B cell (primary cell): ENCODE measurements around the gene RAB3A. TPM values are rescaled to one million over a fixed set of nuclear protein-coding genes. Genes with fewer than 3 reads are reported as not detected.

ENCODE experiments used
- ATAC-seq: fragments of 200-7000 bp; cut with Tn5 transposase; one replicate; pipeline ENCODE4 v1.10.0; 2021; ENCODE audit warnings: low read depth, mild to moderate bottlenecking, moderate number of reproducible peaks, moderate library complexity
- CTCF ChIA-PET: fragments of 350-600 bp; sonication (Branson Sonifier 250); formaldehyde crosslinking; loops from one replicate; lab custom pipeline; 2021; ENCODE audit warnings: antibody characterized with exemption, inconsistent platforms; lab: Charles Lee
- POLR2A ChIA-PET: fragments of 350-600 bp; sonication (Branson Sonifier 250); formaldehyde crosslinking; loops from one replicate; lab custom pipeline; 2021; ENCODE audit warnings: antibody characterized with exemption; lab: Charles Lee
- DNase-seq: peaks from one replicate; pipeline ENCODE4 v3.0.0; 2013
- H2AFZ ChIP-seq: 2 replicates; pipeline ENCODE4 v1.6.1; 2012; ENCODE audit warnings: mild to moderate bottlenecking, low read depth, low read length; ENCODE audit not compliant: insufficient read depth, poor library complexity, severe bottlenecking
- H3K27ac ChIP-seq, 2 donors: 1 replicate in 1 of 2; 2 replicates in 1 of 2; pipeline ENCODE4 v1.5.1; 2012 to 2013; ENCODE audit warnings: low read length in 2 of 2, mild to moderate bottlenecking in 2 of 2, moderate library complexity in 1 of 2
- H3K27me3 ChIP-seq, 4 experiments: fragments of 200-600 bp in 1 of 4; sonication (generic) in 1 of 4; replicated peaks in 1 of 4; 1 replicate in 2 of 4; 2 replicates in 2 of 4; pipeline versions ENCODE4 v1.6.1 to v1.7.0; 2013 to 2016; ENCODE audit warnings: low read length in 3 of 4, mild to moderate bottlenecking in 2 of 4, mixed read lengths in 1 of 4, moderate library complexity in 1 of 4; ENCODE audit not compliant: insufficient read depth in 4 of 4, control insufficient read depth in 3 of 4; ENCODE audit errors: control extremely low read depth in 1 of 4
- H3K36me3 ChIP-seq, 2 experiments: replicated peaks in 1 of 2; 1 replicate in 1 of 2; 2 replicates in 1 of 2; pipeline versions ENCODE4 v1.6.1 to v1.7.1; 2013; ENCODE audit warnings: low read length in 1 of 2; ENCODE audit not compliant: insufficient read depth in 2 of 2, control insufficient read depth in 1 of 2; ENCODE audit errors: control extremely low read depth in 1 of 2, extremely low read depth in 1 of 2
- H3K4me1 ChIP-seq, 2 donors: fragments of 200-600 bp in 1 of 2; sonication (generic) in 1 of 2; 1 replicate in 1 of 2; 2 replicates in 1 of 2; pipeline versions ENCODE4 v1.5.1 to v1.6.1; 2013 to 2017; ENCODE audit warnings: low read length in 2 of 2; ENCODE audit not compliant: control insufficient read depth in 2 of 2, insufficient read depth in 2 of 2
- H3K4me2 ChIP-seq: replicated peaks from 2 replicates; pipeline ENCODE3; 2012; ENCODE audit warnings: mild to moderate bottlenecking, low read depth, low read length; ENCODE audit not compliant: poor library complexity, severe bottlenecking
- H3K4me3 ChIP-seq, 5 experiments: fragments of 200-600 bp in 1 of 5; sonication (generic) in 1 of 5; 1 replicate in 3 of 5; 2 replicates in 2 of 5; pipeline versions ENCODE4 v1.5.1 to v1.7.0; 2011 to 2016; ENCODE audit warnings: low read length in 4 of 5, mild to moderate bottlenecking in 4 of 5, low read depth in 2 of 5, control low read depth in 1 of 5, moderate library complexity in 1 of 5; ENCODE audit not compliant: insufficient read depth in 1 of 5; ENCODE audit errors: control extremely low read depth in 1 of 5, extremely low read depth in 1 of 5
- H3K79me2 ChIP-seq: fragments of 200-600 bp; sonication (generic); one replicate; pipeline ENCODE4 v1.6.0; 2016; ENCODE audit warnings: low read length; ENCODE audit not compliant: control insufficient read depth, insufficient read depth
- H3K9ac ChIP-seq: fragments of 200-600 bp; sonication (generic); 2 replicates; pipeline ENCODE4 v1.6.1; 2017; ENCODE audit warnings: mild to moderate bottlenecking, low read length, moderate library complexity
- H3K9me3 ChIP-seq, 3 donors: one replicate each; pipeline versions ENCODE4 v1.6.1 to v1.7.1; 2013; ENCODE audit warnings: low read length in 2 of 3; ENCODE audit not compliant: control insufficient read depth in 2 of 3, insufficient read depth in 1 of 3; ENCODE audit errors: control extremely low read depth in 1 of 3
- H4K20me1 ChIP-seq: 2 replicates; pipeline ENCODE4 v1.6.0; 2012; ENCODE audit warnings: mild to moderate bottlenecking, low read length; ENCODE audit not compliant: insufficient read depth, control insufficient read depth, poor library complexity, severe bottlenecking
- H3K27ac Mint-ChIP-seq: one replicate; pipeline ENCODE4 v1.8.0; 2021; ENCODE audit warnings: mixed read lengths
- H3K27me3 Mint-ChIP-seq: one replicate; pipeline ENCODE4 v1.8.0; 2021; ENCODE audit warnings: mixed read lengths
- H3K4me1 Mint-ChIP-seq: one replicate; pipeline ENCODE4 v1.8.0; 2021; ENCODE audit warnings: mixed read lengths
- H3K4me3 Mint-ChIP-seq: one replicate; pipeline ENCODE4 v1.8.0; 2021; ENCODE audit warnings: mixed read lengths
- H3K9me3 Mint-ChIP-seq: one replicate; pipeline ENCODE4 v1.8.0; 2022; ENCODE audit warnings: mixed read lengths; ENCODE audit not compliant: insufficient read depth
- CTCF ChIP-seq: fragments of 200-600 bp; IDR thresholded peaks from one replicate; pipeline ENCODE4 v1.8.0; 2022; ENCODE audit warnings: antibody characterized with exemption, mild to moderate bottlenecking
- EZH2 ChIP-seq: IDR thresholded peaks from 2 replicates; pipeline ENCODE4 v1.6.1; 2012; ENCODE audit warnings: borderline replicate concordance, low read depth, mild to moderate bottlenecking, moderate library complexity, low read length; ENCODE audit not compliant: insufficient read depth, poor library complexity, severe bottlenecking
- WGBS: methylation state at CpG from one replicate; pipeline ENCODE4 v1.1.5; 2013; ENCODE audit warnings: missing lambda C conversion rate; ENCODE audit not compliant: insufficient coverage; 5-methylcytosine and 5-hydroxymethylcytosine counted together
- intact Hi-C: fragments of 100-400 bp; cut with micrococcal nuclease; formaldehyde crosslinking; loops from one replicate; pipeline ENCODE4 v1.10.0; 2022
- polyA plus RNA-seq: library from polyadenylated mRNA; depleted of rRNA; stranded (reverse); fragments of >200 nt; gene quantifications from 2 replicates; pipeline ENCODE4 v1.2.3, GENCODE V29; 2012
- total RNA-seq, 2 donors: library from RNA; stranded (reverse); fragments of 120-200 nt in 1 of 2; gene quantifications; 1 replicate in 1 of 2; 2 replicates in 1 of 2; pipeline versions ENCODE4 v1.2.3 to v1.2.4, GENCODE V29; 2013 to 2022

Gene RAB3A
- total and polyA plus RNA-seq, 2 donors (not counting 1 experiment from before 2014, with no cell fraction given) = 7.7 to 10.4 TPM

DNA sequence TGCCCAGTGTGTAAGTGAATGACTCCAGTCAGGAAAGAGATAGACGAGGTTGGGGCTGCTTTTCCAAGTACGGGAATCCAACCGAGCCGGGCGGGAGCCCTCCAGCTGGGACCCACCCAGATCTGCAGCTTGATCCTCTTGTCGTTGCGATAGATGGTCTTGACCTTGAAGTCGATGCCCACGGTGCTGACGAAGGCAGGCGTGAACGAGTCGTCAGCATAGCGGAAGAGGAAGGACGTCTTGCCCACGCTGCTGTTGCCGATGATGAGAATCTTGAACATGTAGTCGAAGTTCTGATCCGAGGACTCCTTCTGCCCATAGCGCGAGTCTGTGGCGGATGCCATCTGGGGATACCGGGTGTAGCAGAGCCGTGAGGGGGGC, 1.5 kb downstream of the RAB3A start:
- Histone ChIP-seq H3K36me3 (peaks cover 0 to 21% of the 10 kb centered on the region in 2 experiments), H3K27ac (no peak overlapping the region), H3K4me2 (peak overlapping the region; percentile 85), H3K4me1 (peaks cover 15 to 29% of the 10 kb centered on the region in 2 donors), H2AFZ (peak overlapping the region; percentile 67), H3K27me3 (no peaks in the 10 kb centered on the region), H3K9me3 (no peaks in the 10 kb centered on the region), H3K9ac (no peak overlapping the region), H3K79me2 (peaks cover 26% of the 10 kb centered on the region), H3K4me3 (no peak overlapping the region), H4K20me1 (no peaks in the 10 kb centered on the region)
- Mint-ChIP-seq H3K4me3 (peak overlapping the region; percentile 79), H3K27ac (no peak overlapping the region), H3K27me3 (no peaks in the 10 kb centered on the region), H3K4me1 (peaks cover 28% of the 10 kb centered on the region), H3K9me3 (no peaks in the 10 kb centered on the region)
- TF ChIP-seq CTCF (no peak), EZH2 (no peak)
- POLR2A ChIA-PET = interaction anchor here (0.6 kb wide), 1 partner anchor 47 kb away, joined by 3 read pairs; no protein-coding TSS in a partner anchor
- whole genome bisulfite sequencing = 91% methylated on average over 24 of the region's 24 CpGs
- CTCF ChIA-PET = interaction anchor here (0.8 to 11.5 kb wide), 3 partner anchors 9 to 50 kb away, joined by 3 to 152 read pairs (median 24); partner anchors contain the start of gene MPV17L2
- DNase-seq (no peak), ATAC-seq (no peak)
- intact Hi-C loops = loop anchor here (5.0 kb wide), 1 partner anchor 630 kb away; the partner anchor contains the start of gene UPF1

DNA sequence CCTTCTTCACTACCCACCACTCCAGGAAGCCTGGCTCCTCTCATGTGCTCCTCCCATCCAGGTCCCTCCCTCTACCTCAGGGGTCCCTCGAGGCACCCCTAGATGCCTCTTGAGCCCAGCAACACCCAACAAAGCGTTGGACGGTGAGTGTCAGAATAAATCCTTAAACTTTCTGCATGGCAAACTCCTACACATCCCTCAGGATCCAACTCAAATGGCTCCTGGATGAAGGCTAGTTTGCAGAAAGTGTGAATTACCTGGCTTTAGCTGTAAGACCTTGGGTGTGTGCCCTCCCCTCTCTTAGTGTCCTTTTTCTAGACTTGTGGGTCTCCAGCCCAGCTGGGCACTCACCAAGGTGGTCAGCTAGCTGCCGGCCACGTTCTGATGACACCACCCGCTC, 5.5 kb downstream of the RAB3A start:
- no peak for DNase-seq
- Histone ChIP-seq H3K9ac (no peak overlapping the region), H3K9me3 (no peaks in the 10 kb centered on the region), H2AFZ (no peak overlapping the region), H3K27me3 (no peaks in the 10 kb centered on the region), H3K27ac (no peak overlapping the region), H3K36me3 (peaks cover 0 to 30% of the 10 kb centered on the region in 2 experiments), H3K79me2 (peaks cover 24% of the 10 kb centered on the region), H4K20me1 (no peaks in the 10 kb centered on the region), H3K4me1 (peaks cover 24 to 31% of the 10 kb centered on the region in 2 donors), H3K4me2 (no peak overlapping the region), H3K4me3 (no peak overlapping the region)
- CTCF ChIA-PET = interaction anchor here (1.1 to 2.4 kb wide), 4 partner anchors 14 to 221 kb away, joined by 3 to 5 read pairs (median 4); partner anchors contain the start of gene SSBP4
- TF ChIP-seq EZH2 = no peak
- TF ChIP-seq CTCF = no peak
- Mint-ChIP-seq H3K4me1 (peaks cover 29% of the 10 kb centered on the region), H3K27ac (peak overlapping the region; percentile 41), H3K27me3 (no peaks in the 10 kb centered on the region), H3K4me3 (no peak overlapping the region), H3K9me3 (no peaks in the 10 kb centered on the region)
- 93% methylated on average over 5 of the region's 6 CpGs for WGBS
- ATAC-seq = no peak
- intact Hi-C loops = loop anchor here (10.0 kb wide), 1 partner anchor 444 kb away; the partner anchor contains the start of gene FCHO1
- POLR2A ChIA-PET = interaction anchor here (0.5 to 0.7 kb wide), 2 partner anchors 26 to 146 kb away, joined by 4 to 9 read pairs; no protein-coding TSS in a partner anchor
